ENCODE measurements around the gene DOCK10. TPM values are rescaled to one million over a fixed set of nuclear protein-coding genes. Genes with fewer than 3 reads are reported as not detected.

Gene DOCK10
- total and polyA plus RNA-seq, 9 of the 15 experiments (the other 6 are each of a cell fraction or from before 2014, with no cell fraction given) = 0.01 to 0.87 (median 0.18) TPM

GRCh38 chr2:225006730-225007129 lies 35.5 kb downstream of the DOCK10 start:
- Histone ChIP-seq H3K4me1 (replicated peaks in 1 of 2; ENCODE audit: control insufficient read depth in 2 of 2, insufficient read depth in 2 of 2, low read length in 2 of 2) (no peaks in the 10 kb centered on the region), H2AFZ (ENCODE audit: low read depth, low read length) (no peak overlapping the region), H3K9me1 (ENCODE audit: control insufficient read depth, insufficient read depth, low read length) (no peaks in the 10 kb centered on the region), H3K79me2 (ENCODE audit: control insufficient read depth, insufficient read depth, low read length) (no peaks in the 10 kb centered on the region), H3K9me3 (replicated peaks; ENCODE audit: control insufficient read depth, insufficient read depth, low read depth, low read length) (no peaks in the 10 kb centered on the region), H3K36me3 (ENCODE audit: control insufficient read depth, insufficient read depth, low read length) (no peaks in the 10 kb centered on the region), H4K20me1 (replicated peaks; ENCODE audit: control insufficient read depth, insufficient read depth, low read length) (no peaks in the 10 kb centered on the region), H3K27ac (ENCODE audit: extremely low read depth, low read depth, low read length) (no peak overlapping the region), H3K9ac (ENCODE audit: insufficient read depth in 1 of 2, low read depth in 2 of 2, low read length in 2 of 2) (no peak overlapping the region), H3K27me3 (ENCODE audit: control insufficient read depth in 2 of 2, insufficient read depth in 2 of 2, low read length in 2 of 2) (no peaks in the 10 kb centered on the region), H3K4me3 (no peak overlapping the region), H3K4me2 (ENCODE audit: insufficient read depth, low read length) (no peak overlapping the region)
- no TSS peak for BruUV-seq (replicated peaks)
- WGBS (ENCODE audit: insufficient coverage, low coverage, missing lambda C conversion rate) = 6% methylated on average over 2 of the region's 2 CpGs
- POLR2A ChIA-PET = no interaction called here
- in situ Hi-C loops (cut with MboI) = no loop called here
- no peak for TF ChIP-seq PTTG1 (tag; IDR thresholded peaks at IDR 0.05; ENCODE audit: low read depth)
- TF ChIP-seq IFI16 (CRISPR knock-in tag; IDR thresholded peaks at IDR 0.05) = no peak
- TF ChIP-seq SMARCE1 (IDR thresholded peaks at IDR 0.05) = no peak
- TF ChIP-seq, protein P1, sequence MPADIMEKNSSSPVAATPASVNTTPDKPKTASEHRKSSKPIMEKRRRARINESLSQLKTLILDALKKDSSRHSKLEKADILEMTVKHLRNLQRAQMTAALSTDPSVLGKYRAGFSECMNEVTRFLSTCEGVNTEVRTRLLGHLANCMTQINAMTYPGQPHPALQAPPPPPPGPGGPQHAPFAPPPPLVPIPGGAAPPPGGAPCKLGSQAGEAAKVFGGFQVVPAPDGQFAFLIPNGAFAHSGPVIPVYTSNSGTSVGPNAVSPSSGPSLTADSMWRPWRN (IDR thresholded peaks at IDR 0.05; ENCODE audit: low read depth) = no peak
- no peak for TF ChIP-seq SMARCB1 (IDR thresholded peaks at IDR 0.05; ENCODE audit: insufficient read length, low read depth)
- TF ChIP-seq, protein P2, sequence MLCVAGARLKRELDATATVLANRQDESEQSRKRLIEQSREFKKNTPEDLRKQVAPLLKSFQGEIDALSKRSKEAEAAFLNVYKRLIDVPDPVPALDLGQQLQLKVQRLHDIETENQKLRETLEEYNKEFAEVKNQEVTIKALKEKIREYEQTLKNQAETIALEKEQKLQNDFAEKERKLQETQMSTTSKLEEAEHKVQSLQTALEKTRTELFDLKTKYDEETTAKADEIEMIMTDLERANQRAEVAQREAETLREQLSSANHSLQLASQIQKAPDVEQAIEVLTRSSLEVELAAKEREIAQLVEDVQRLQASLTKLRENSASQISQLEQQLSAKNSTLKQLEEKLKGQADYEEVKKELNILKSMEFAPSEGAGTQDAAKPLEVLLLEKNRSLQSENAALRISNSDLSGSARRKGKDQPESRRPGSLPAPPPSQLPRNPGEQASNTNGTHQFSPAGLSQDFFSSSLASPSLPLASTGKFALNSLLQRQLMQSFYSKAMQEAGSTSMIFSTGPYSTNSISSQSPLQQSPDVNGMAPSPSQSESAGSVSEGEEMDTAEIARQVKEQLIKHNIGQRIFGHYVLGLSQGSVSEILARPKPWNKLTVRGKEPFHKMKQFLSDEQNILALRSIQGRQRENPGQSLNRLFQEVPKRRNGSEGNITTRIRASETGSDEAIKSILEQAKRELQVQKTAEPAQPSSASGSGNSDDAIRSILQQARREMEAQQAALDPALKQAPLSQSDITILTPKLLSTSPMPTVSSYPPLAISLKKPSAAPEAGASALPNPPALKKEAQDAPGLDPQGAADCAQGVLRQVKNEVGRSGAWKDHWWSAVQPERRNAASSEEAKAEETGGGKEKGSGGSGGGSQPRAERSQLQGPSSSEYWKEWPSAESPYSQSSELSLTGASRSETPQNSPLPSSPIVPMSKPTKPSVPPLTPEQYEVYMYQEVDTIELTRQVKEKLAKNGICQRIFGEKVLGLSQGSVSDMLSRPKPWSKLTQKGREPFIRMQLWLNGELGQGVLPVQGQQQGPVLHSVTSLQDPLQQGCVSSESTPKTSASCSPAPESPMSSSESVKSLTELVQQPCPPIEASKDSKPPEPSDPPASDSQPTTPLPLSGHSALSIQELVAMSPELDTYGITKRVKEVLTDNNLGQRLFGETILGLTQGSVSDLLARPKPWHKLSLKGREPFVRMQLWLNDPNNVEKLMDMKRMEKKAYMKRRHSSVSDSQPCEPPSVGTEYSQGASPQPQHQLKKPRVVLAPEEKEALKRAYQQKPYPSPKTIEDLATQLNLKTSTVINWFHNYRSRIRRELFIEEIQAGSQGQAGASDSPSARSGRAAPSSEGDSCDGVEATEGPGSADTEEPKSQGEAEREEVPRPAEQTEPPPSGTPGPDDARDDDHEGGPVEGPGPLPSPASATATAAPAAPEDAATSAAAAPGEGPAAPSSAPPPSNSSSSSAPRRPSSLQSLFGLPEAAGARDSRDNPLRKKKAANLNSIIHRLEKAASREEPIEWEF (CRISPR knock-in tag; IDR thresholded peaks at IDR 0.05) = no peak
- TF ChIP-seq CCNT2 (IDR thresholded peaks at IDR 0.05; ENCODE audit: borderline replicate concordance, extremely low read depth, insufficient read length, low read depth, low read length) = no peak
- no peak for TF ChIP-seq NCOA1 (IDR thresholded peaks at IDR 0.05; ENCODE audit: low read depth)
- no peak for TF ChIP-seq BHLHE40 (IDR thresholded peaks at IDR 0.05; ENCODE audit: low read length)
- ATAC-seq = no peak
- FAIRE-seq = no peak
- CTCF ChIA-PET (ENCODE audit: low intra/inter-chr PET ratio) = no interaction called here
- intact Hi-C loops (cut with micrococcal nuclease) = loop anchor here (10.0 kb wide), 2 partner anchors 652 to 1032 kb away; no protein-coding TSS in a partner anchor
- no peak for DNase-seq (ENCODE audit: extremely low read depth in 1 of 4, low spot score in 3 of 4)

Measured in K562 (cell line).